ENCODE measurements around the gene LHCGR. TPM values are rescaled to one million over a fixed set of nuclear protein-coding genes. Genes with fewer than 3 reads are reported as not detected.

The LHCGR gene
- polyA plus RNA-seq, 1 donor from 2014 or later = not detected

DNA sequence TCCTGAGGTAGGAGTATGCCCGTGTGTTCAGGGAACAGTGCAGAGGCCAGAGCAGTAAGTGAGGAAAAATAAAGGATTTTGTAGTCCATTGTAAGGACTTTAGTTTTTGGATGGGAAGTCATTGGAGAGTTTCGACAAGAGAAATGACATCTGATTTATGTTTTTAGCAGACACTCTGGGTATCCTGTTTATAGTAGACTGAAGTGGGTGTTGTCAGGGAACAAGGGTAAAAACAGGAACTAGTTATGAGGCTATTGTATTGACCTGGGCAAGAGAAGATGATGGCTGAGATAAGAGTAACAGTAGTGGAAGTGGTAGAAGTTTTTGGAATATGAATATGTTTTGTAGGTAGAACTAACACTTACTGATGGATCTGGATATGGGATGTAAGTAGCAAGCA, 78.1 kb downstream of the LHCGR start:
- no peaks in the 10 kb centered on the region for H3F3A ChIP-seq (ENCODE audit: insufficient read depth, low read length, poor library complexity, severe bottlenecking)
- H3K4me3 ChIP-seq (ENCODE audit: low read length) = no peak overlapping the region
- H3K4me2 ChIP-seq (ENCODE audit: low read length) = no peak overlapping the region
- H3K79me2 ChIP-seq (replicated peaks; ENCODE audit: insufficient read depth, low read length) = no peaks in the 10 kb centered on the region
- H3K9me2 ChIP-seq (ENCODE audit: insufficient read depth, low read length) = no peaks in the 10 kb centered on the region
- TF ChIP-seq RAD21 (conservative IDR thresholded peaks at IDR 0.05) (no peak), SMC3 (conservative IDR thresholded peaks at IDR 0.05; ENCODE audit: poor library complexity) (no peak), TAF1 (IDR thresholded peaks at IDR 0.05; ENCODE audit: low read depth) (no peak), EZH2 (IDR thresholded peaks at IDR 0.05; ENCODE audit: borderline replicate concordance, insufficient read depth, low read length, poor library complexity, severe bottlenecking) (no peak), MXI1 (conservative IDR thresholded peaks at IDR 0.05; ENCODE audit: poor library complexity, severe bottlenecking) (no peak), POLR2AphosphoS5 (IDR thresholded peaks at IDR 0.05) (no peak), EP300 (conservative IDR thresholded peaks at IDR 0.05; ENCODE audit: poor library complexity, severe bottlenecking) (no peak)
- TF ChIP-seq, protein P1, sequence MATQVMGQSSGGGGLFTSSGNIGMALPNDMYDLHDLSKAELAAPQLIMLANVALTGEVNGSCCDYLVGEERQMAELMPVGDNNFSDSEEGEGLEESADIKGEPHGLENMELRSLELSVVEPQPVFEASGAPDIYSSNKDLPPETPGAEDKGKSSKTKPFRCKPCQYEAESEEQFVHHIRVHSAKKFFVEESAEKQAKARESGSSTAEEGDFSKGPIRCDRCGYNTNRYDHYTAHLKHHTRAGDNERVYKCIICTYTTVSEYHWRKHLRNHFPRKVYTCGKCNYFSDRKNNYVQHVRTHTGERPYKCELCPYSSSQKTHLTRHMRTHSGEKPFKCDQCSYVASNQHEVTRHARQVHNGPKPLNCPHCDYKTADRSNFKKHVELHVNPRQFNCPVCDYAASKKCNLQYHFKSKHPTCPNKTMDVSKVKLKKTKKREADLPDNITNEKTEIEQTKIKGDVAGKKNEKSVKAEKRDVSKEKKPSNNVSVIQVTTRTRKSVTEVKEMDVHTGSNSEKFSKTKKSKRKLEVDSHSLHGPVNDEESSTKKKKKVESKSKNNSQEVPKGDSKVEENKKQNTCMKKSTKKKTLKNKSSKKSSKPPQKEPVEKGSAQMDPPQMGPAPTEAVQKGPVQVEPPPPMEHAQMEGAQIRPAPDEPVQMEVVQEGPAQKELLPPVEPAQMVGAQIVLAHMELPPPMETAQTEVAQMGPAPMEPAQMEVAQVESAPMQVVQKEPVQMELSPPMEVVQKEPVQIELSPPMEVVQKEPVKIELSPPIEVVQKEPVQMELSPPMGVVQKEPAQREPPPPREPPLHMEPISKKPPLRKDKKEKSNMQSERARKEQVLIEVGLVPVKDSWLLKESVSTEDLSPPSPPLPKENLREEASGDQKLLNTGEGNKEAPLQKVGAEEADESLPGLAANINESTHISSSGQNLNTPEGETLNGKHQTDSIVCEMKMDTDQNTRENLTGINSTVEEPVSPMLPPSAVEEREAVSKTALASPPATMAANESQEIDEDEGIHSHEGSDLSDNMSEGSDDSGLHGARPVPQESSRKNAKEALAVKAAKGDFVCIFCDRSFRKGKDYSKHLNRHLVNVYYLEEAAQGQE (IDR thresholded peaks at IDR 0.05; ENCODE audit: borderline replicate concordance) = no peak
- TF ChIP-seq, protein P2, sequence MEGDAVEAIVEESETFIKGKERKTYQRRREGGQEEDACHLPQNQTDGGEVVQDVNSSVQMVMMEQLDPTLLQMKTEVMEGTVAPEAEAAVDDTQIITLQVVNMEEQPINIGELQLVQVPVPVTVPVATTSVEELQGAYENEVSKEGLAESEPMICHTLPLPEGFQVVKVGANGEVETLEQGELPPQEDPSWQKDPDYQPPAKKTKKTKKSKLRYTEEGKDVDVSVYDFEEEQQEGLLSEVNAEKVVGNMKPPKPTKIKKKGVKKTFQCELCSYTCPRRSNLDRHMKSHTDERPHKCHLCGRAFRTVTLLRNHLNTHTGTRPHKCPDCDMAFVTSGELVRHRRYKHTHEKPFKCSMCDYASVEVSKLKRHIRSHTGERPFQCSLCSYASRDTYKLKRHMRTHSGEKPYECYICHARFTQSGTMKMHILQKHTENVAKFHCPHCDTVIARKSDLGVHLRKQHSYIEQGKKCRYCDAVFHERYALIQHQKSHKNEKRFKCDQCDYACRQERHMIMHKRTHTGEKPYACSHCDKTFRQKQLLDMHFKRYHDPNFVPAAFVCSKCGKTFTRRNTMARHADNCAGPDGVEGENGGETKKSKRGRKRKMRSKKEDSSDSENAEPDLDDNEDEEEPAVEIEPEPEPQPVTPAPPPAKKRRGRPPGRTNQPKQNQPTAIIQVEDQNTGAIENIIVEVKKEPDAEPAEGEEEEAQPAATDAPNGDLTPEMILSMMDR (IDR thresholded peaks at IDR 0.05; ENCODE audit: poor library complexity, severe bottlenecking) = no peak
- no peak overlapping the region for H2AFZ ChIP-seq (ENCODE audit: low read depth, low read length)
- no peaks in the 10 kb centered on the region for H4K20me1 ChIP-seq (ENCODE audit: insufficient read depth)
- H3K27ac ChIP-seq (ENCODE audit: low read length) = no peak overlapping the region
- no peaks in the 10 kb centered on the region for H3K36me3 ChIP-seq (ENCODE audit: insufficient read depth, low read length)
- H3K9ac ChIP-seq (ENCODE audit: low read length) = no peak overlapping the region
- no peaks in the 10 kb centered on the region for H3K9me3 ChIP-seq (ENCODE audit: low read length)
- no peaks in the 10 kb centered on the region for H3K27me3 ChIP-seq (ENCODE audit: insufficient read depth, low read depth, low read length)

DNA sequence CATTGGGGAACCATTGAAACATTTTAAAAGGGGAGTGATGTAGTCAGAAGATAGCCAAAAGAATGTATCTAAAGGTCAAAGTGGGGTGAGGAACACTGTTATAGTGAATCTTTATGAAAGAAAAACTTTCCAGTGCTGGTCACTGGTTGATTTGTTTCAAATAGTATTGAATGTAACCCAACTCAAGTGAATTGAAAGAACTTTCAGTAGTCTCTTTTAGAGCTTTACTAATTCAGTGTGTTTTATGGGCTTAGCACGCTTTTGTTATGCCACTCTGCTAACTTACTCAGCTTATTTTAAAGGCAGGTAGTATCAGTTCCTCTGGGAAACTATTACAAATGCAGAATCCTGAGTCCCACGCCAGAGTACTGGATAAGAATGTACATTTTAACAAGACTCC, 80.6 kb downstream of the LHCGR start:
- Histone ChIP-seq H3K9me3 (ENCODE audit: low read length) (no peaks in the 10 kb centered on the region), H4K20me1 (ENCODE audit: insufficient read depth) (no peaks in the 10 kb centered on the region), H3K9ac (ENCODE audit: low read length) (no peak overlapping the region), H3K79me2 (replicated peaks; ENCODE audit: insufficient read depth, low read length) (no peaks in the 10 kb centered on the region), H3K4me2 (ENCODE audit: low read length) (no peak overlapping the region), H3K36me3 (ENCODE audit: insufficient read depth, low read length) (no peaks in the 10 kb centered on the region), H3K27ac (ENCODE audit: low read length) (no peak overlapping the region), H3K27me3 (ENCODE audit: insufficient read depth, low read depth, low read length) (no peaks in the 10 kb centered on the region), H3F3A (ENCODE audit: insufficient read depth, low read length, poor library complexity, severe bottlenecking) (no peaks in the 10 kb centered on the region), H3K4me3 (ENCODE audit: low read length) (no peak overlapping the region), H2AFZ (ENCODE audit: low read depth, low read length) (no peak overlapping the region), H3K9me2 (ENCODE audit: insufficient read depth, low read length) (no peaks in the 10 kb centered on the region)
- TF ChIP-seq RAD21 (conservative IDR thresholded peaks at IDR 0.05) = no peak
- TF ChIP-seq, protein P1 (IDR thresholded peaks at IDR 0.05; ENCODE audit: borderline replicate concordance) = no peak
- no peak for TF ChIP-seq EZH2 (IDR thresholded peaks at IDR 0.05; ENCODE audit: borderline replicate concordance, insufficient read depth, low read length, poor library complexity, severe bottlenecking)

Measured in neural cell (in vitro differentiated cells).